NCI-H524 (cell line): ENCODE results near the gene ZDHHC21.

ENCODE experiments used
- DNase-seq, 2 experiments: peaks; one replicate each; lab custom pipeline; 2025; lab: John Stamatoyannopoulos, UW

Gene ZDHHC21, protein sequence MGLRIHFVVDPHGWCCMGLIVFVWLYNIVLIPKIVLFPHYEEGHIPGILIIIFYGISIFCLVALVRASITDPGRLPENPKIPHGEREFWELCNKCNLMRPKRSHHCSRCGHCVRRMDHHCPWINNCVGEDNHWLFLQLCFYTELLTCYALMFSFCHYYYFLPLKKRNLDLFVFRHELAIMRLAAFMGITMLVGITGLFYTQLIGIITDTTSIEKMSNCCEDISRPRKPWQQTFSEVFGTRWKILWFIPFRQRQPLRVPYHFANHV

GRCh38 chr9:14693251-14693861, at the start of gene ZDHHC21:
Gene ZDHHC21, minus strand, starts transcription at chr9:14693432. Its CDS starts 19,092 bp downstream, at chr9:14674340.
- DNase-seq, result peak; percentile 29 to 48

DNA sequence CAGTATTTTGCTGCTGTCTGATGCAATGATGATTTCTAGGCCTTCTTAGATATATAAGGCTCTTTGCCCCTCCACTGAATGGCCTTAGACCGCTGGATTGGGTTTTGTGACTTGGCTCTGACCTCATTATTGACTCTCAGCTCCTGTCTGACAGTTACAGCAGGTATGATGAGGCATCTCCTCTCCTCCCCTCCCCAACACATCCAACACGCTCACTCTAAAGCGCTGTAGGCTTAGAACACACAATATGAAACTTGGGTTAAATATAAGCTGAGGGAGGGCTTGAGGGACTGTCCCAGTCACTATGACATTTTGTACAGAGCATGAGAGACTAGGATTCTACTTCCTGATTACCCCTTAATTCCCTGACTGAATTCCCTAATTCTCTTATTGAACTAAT, 48.1 kb upstream of the ZDHHC21 start:
- DNase-seq, result no peak

- DNase-seq, result no peak
These were observed 39.9 kb upstream of the ZDHHC21 start for GRCh38 chr9:14733133-14733532.

DNA sequence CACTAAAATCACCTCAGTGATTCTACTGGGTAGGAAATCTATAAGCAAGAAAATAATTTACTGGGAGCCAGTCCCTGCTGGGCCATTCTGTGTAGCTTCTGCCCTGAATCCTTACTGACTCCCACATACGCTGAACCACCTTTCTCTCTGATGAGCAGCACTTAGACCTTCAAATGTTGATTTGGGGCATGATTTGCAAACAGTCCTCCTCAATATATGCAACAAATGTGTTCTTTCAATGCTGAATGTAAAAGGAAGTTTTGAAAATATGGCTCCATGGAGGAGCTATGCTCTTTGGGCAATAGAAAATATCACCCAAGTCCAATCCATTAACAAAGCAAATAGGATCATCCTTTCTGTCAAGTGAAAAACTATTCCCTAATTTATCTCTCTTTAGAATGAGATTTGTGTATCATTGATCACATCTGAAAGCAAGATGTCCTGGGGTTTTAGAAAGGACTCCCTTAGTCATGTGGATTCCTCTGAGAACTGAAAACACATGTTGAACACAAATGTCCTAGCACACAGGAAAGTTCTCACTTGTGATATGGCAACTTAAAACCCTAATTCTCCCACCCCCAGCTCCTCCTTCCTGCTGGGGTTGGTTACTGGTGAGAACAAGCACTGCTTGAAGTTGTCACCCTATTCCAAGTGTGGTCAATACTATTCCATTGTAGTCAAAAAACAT, 38.2 kb upstream of the ZDHHC21 start:
- no peak for DNase-seq

DNA sequence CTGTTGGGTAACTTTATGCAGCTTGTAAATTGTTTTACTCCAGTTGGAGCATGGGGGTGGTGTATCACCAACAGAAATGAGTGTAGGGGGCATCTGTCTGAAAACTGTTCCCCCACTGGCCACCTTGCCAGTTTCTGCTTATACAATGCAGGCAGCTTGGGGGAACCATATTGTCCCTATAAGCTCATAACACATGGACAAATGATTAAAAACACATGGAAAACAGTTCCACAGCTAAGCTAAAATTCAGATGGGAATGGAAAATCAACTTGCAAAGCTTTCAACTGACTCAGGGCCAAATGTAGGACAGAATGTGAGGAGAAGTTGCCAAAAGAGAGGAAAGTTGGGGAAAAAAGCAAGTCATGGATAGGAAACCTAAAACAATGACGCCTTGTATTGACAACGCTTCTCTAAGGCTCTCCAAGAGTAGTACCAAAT, 37.2 kb upstream of the ZDHHC21 start:
- no peak for DNase-seq

- no peak for DNase-seq
These were observed 30.1 kb upstream of the ZDHHC21 start for GRCh38 chr9:14723301-14723700.

DNA sequence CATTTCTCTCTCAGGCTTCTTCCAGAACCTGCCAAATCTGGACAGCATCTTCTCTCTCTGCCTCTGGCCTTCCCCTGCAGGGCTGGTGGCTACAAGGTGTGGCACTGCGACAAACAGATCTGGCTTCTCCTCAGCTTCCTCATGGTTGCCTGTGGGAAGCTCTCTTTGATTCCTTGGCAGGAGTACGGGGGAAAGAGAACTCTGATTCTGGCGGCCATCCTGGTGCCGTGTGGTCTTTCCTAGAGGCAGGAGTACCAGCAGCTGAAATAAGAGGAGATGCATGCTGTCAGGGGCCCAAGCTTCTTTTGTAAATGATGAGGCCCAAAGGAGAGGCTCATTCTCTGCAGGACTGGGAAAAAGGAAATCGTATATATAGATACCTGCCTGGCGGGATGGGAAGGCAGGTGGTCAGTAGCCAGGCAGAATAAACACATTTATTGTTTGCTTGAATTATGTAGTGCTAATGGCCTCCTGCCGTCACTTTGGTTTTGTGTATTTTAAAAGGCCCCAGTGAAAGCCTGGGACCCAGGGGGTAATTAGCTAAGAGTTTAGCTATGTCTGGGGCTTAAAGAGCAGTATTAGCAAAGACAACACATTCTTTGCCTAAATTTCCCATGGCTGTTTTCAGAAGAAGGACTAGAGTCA, 29.3 kb upstream of the ZDHHC21 start, which contains the start of gene CER1:
TSS of gene CER1 (minus strand) at position 343 of the 645 bp plus-strand sequence. CDS start at position 282, 61 bp downstream.
- no peak for DNase-seq

GRCh38 chr9:14719231-14719923, 26.1 kb upstream of the ZDHHC21 start:
- DNase-seq, result no peak

DNA sequence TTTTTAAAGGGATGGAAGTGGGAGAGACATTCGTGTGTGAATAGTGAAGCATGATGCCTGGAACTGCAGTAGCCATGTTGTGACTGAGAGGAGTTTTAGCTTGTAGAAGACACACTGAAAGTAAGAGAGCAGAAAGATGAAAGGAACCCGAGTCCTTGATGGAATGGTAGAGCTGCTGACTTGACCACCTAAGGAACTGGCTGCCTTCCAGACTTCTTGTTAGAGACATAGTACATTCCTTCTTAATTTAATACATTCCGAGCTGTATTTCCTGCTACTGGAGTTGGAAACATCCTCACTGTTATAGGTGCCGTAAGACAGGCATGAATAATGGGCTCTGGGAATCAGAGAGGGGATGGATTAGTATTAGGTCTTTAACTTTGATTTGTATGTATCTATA, 21.9 kb upstream of the ZDHHC21 start:
- no peak for DNase-seq

GRCh38 chr9:14713187-14713767, 20.0 kb upstream of the ZDHHC21 start:
- no peak for DNase-seq

DNA sequence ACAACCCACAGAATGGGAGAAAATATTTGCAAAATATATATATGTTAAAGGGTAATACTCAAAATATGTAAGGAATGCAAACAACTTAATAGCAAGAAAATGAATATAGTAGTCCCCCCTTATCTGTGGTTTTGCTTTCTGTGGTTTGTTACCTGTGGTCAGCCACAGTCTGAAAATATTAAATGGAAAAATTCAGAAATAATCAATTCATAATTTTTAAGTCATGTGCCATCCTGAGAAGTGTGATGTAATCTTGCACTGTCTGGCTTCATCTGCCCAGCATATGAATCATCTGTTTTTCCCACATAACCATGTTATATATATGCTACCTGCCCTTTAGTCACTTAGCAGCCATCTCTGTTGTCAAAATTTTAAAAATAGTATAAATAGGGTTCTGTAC, 17.6 kb upstream of the ZDHHC21 start:
- DNase-seq, result no peak

DNA sequence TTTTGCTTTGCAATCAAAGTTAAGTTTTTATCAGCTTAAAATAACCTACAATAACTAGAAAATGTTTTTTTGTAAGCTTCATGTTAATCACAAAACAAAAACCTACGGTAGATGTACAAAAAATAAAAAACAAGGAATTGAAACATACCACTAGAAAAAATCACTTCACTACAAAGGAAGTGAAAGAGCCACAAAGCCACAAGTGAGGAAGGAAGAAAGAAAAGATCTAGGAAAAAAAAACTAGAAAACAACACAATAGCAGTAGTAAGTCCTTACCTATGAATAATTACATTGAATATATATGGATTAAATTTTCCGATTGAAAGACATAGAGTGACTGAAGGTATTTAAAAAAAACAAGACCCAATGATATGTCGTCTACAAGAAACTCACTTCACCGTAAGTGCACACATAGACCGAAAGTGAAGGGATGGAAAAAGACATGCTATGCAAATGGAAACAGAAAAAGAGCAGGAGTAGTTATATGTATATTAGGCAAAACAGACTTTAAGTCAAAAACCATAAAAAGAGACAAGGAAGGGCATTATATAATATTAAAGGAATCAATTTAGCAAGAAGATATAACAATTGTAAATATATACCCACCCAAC, 13.4 kb upstream of the ZDHHC21 start:
- no peak for DNase-seq

DNA sequence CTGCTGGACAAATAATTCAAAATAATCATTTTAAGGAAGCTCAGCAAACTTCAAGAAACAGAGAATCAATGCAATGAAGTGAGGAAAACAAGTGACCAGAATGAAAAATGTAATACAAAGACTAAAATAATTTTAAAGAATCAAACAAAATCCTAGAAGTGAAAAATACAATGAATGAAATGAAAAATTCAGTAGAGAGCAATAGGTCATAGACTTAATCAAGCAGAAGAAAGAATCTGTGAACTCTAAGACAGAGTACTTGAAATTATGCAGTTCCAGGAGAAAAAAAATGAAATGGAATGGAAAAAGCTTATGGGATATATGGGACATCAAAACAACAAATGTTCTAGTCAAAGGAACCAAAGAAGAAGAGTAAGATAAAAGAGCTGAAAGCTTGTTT, 11.8 kb upstream of the ZDHHC21 start:
- no peak for DNase-seq

DNA sequence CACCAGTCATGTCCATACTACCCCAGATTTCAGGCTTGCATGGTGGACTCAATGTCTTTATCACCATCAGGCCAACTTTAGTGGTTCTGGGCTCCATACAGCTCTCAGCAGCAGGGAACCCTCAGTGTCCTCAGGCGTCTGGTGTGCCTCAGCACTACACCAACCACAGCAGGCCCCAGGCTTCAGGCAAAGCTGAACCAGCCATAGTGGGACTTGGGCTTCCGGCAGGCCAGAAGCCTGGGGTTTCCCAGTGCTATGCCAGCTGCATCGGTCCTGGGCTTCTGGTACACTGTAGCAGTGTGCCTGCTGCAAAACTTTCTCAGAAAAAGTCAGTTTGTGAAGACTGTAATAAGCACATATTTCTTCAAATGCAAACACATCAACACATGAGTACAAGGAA, 11.0 kb upstream of the ZDHHC21 start:
- no peak for DNase-seq

- no peak for DNase-seq
These were observed 9.0 kb upstream of the ZDHHC21 start for GRCh38 chr9:14702200-14702720.

GRCh38 chr9:14692470-14693250, 572 bp downstream of the ZDHHC21 start:
- DNase-seq, result peak; percentile 10 to 48

- no peak for DNase-seq
These were observed 2.1 kb downstream of the ZDHHC21 start for GRCh38 chr9:14690948-14691730.

DNA sequence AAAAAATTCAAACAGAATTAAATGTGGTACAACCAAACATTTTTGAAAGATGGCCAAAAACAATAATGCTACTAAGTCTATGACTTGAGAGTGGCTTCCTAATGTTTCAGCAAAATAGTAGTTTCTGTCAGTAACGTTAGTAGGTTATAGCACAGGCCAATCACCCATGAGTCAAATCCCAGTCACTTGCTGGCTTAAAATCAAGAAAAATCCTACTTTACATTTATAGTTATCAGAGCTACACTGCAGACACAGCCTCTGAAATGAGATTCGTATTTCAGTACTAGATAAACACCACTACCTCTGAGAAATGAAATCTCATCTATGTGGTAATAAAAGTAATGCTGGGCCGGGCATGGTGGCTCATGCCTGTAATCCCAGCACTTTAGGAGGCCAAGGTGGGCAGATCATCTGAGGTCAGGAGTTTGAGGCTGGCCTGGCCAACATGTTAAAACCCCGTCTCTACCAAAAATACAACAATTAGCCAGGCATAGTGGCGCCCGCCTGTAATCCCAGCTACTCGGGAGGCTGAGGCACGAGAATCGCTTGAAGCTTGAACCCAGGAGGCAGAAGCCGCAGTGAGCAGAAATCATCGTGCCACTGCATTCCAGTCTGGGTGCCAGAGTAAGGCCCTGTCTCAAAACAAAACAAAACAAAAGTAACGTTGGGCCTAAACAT, 6.1 kb downstream of the ZDHHC21 start:
- DNase-seq, result no peak

DNA sequence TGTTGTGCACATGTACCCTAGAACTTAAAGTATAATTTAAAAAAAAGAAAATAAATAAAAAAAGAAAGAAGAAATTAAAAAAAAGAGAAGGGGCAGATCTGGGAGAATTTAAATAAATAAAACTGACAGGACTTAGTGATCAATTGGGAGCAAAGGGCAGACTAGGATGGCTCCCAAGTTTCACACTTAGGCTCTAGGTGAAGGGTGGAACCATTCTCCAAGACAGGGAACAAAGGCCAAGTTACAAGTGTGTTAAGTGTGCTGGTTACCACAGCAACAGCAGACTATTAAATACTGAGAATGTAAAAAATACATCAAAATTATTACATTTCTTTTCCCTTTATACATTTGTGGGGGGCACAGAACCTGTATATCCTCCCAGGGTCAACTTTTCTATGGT, 7.1 kb downstream of the ZDHHC21 start:
- no peak for DNase-seq
